GM18502 (cell line): ENCODE measurements around the gene MANBA.

ENCODE experiments used
- ATAC-seq: cut with Tn5 transposase; IDR thresholded peaks from one replicate; pipeline ENCODE4 v1.9.1; 2021; ENCODE audit warnings: mild to moderate bottlenecking; ENCODE audit not compliant: unreplicated experiment, poor library complexity

The MANBA gene

GRCh38 chr4:102760645-102761295, at the start of gene MANBA:
Gene MANBA (minus strand): TSS chr4:102760968. CDS start chr4:102760894, 74 bp downstream.
- ATAC-seq = peak; percentile 92

GRCh38 chr4:102809691-102810090, 48.9 kb upstream of the MANBA start:
- ATAC-seq = no peak

GRCh38 chr4:102809190-102809589, 48.4 kb upstream of the MANBA start:
- ATAC-seq = peak; percentile 49

- no peak for ATAC-seq
These were observed 47.2 kb upstream of the MANBA start for GRCh38 chr4:102808009-102808408.

GRCh38 chr4:102807345-102807744, 46.6 kb upstream of the MANBA start:
- ATAC-seq = no peak

GRCh38 chr4:102799816-102800215, 39.0 kb upstream of the MANBA start:
- no peak for ATAC-seq

GRCh38 chr4:102794999-102795398, 34.2 kb upstream of the MANBA start:
- no peak for ATAC-seq

- ATAC-seq = no peak
These were observed 31.7 kb upstream of the MANBA start for GRCh38 chr4:102792361-102792936.

- ATAC-seq = no peak
These were observed 30.6 kb upstream of the MANBA start for GRCh38 chr4:102791318-102791835.

- ATAC-seq = no peak
These were observed 28.5 kb upstream of the MANBA start for GRCh38 chr4:102789317-102789717.

GRCh38 chr4:102787944-102788343, 27.2 kb upstream of the MANBA start:
- ATAC-seq = no peak

- ATAC-seq = no peak
These were observed 26.5 kb upstream of the MANBA start for GRCh38 chr4:102787096-102787881.

- no peak for ATAC-seq
These were observed 25.5 kb upstream of the MANBA start for GRCh38 chr4:102786279-102786678.

- ATAC-seq = no peak
These were observed 22.2 kb upstream of the MANBA start for GRCh38 chr4:102783006-102783405.

- no peak for ATAC-seq
These were observed 20.8 kb upstream of the MANBA start for GRCh38 chr4:102781570-102781969.

- no peak for ATAC-seq
These were observed 19.8 kb upstream of the MANBA start for GRCh38 chr4:102780476-102781144.

- no peak for ATAC-seq
These were observed 18.4 kb upstream of the MANBA start for GRCh38 chr4:102779204-102779603.

- no peak for ATAC-seq
These were observed 18.0 kb upstream of the MANBA start for GRCh38 chr4:102778720-102779119.

GRCh38 chr4:102775805-102776204, 15.0 kb upstream of the MANBA start:
- no peak for ATAC-seq

- ATAC-seq = no peak
These were observed 13.5 kb upstream of the MANBA start for GRCh38 chr4:102774254-102774653.
